Ascending aorta (tissue), 2 donors: ENCODE data around the gene UCMA. TPM values are rescaled to one million over a fixed set of nuclear protein-coding genes. Genes with fewer than 3 reads are reported as not detected.

Experiments
- DNase-seq, 2 donors: peaks; one replicate each; pipeline ENCODE4 v3.0.0-alpha.2; 2019; ENCODE audit warnings: low spot score in 2 of 2
- H3K27ac ChIP-seq, 2 donors: fragments of 200-600 bp; sonication (generic); one replicate each; pipeline ENCODE4 v1.5.1; 2016 to 2017; ENCODE audit warnings: mild to moderate bottlenecking in 1 of 2
- H3K27me3 ChIP-seq: fragments of 200-600 bp; sonication (generic); one replicate; pipeline ENCODE4 v1.5.1; 2017
- H3K36me3 ChIP-seq, 2 donors: fragments of 200-600 bp; sonication (generic); one replicate each; pipeline ENCODE4 v1.5.1; 2016
- H3K4me1 ChIP-seq, 2 donors: fragments of 200-600 bp; sonication (generic); one replicate each; pipeline ENCODE4 v1.5.1; 2016 to 2017; ENCODE audit warnings: mild to moderate bottlenecking in 1 of 2
- H3K4me3 ChIP-seq, 2 donors: fragments of 200-600 bp; sonication (generic); one replicate each; pipeline ENCODE4 v1.5.1; 2016 to 2017; ENCODE audit warnings: mild to moderate bottlenecking in 1 of 2
- H3K9me3 ChIP-seq, 2 donors: fragments of 200-600 bp; sonication (generic); one replicate each; pipeline ENCODE4 v1.5.1; 2016
- intact Hi-C: fragments of 100-400 bp; cut with DNase I; formaldehyde crosslinking; loops from one replicate; pipeline ENCODE4 v1.15.1; 2023
- total RNA-seq: library from RNA; depleted of rRNA; stranded (reverse); fragments of >200 nt; gene quantifications from one replicate; pipeline ENCODE4 v1.1.0, GENCODE V29; 2016
- TF ChIP-seq, protein P1 (sequence below), 3 experiments: fragments of 200-600 bp in 2 of 3; fragments of 450-650 bp in 1 of 3; sonication (generic) in 2 of 3; IDR thresholded peaks; one replicate each; pipeline ENCODE4 v1.5.1; 2016 to 2019; ENCODE audit warnings: antibody characterized with exemption in 3 of 3, mild to moderate bottlenecking in 1 of 3, moderate library complexity in 1 of 3

The UCMA gene
- total RNA-seq, 1 donor from 2014 or later = not detected

DNA sequence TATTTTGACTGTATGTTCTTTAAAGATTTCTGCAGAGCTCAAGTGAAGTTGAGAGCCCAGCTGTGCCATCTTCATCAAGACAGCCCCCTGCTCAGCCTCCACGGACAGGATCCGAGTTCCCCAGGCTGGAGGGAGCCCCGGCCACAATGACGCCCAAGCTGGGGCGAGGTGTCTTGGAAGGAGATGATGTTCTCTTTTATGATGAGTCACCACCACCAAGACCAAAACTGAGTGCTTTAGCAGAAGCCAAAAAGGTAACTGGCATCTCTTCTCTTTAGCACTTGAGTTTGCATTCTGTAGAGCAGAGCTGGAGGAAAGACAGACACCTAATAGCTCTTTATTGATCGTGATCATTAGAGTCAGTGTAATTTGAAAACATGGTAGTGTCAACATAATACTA, 39.2 kb downstream of the UCMA start:
- no peak overlapping the region for H3K27ac ChIP-seq
- no peak for DNase-seq
- H3K36me3 ChIP-seq = no peaks in the 10 kb centered on the region
- TF ChIP-seq, protein P1, sequence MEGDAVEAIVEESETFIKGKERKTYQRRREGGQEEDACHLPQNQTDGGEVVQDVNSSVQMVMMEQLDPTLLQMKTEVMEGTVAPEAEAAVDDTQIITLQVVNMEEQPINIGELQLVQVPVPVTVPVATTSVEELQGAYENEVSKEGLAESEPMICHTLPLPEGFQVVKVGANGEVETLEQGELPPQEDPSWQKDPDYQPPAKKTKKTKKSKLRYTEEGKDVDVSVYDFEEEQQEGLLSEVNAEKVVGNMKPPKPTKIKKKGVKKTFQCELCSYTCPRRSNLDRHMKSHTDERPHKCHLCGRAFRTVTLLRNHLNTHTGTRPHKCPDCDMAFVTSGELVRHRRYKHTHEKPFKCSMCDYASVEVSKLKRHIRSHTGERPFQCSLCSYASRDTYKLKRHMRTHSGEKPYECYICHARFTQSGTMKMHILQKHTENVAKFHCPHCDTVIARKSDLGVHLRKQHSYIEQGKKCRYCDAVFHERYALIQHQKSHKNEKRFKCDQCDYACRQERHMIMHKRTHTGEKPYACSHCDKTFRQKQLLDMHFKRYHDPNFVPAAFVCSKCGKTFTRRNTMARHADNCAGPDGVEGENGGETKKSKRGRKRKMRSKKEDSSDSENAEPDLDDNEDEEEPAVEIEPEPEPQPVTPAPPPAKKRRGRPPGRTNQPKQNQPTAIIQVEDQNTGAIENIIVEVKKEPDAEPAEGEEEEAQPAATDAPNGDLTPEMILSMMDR (IDR thresholded peaks at IDR 0.05) = no peak
- no peaks in the 10 kb centered on the region for H3K27me3 ChIP-seq
- H3K9me3 ChIP-seq = no peaks in the 10 kb centered on the region
- H3K4me1 ChIP-seq = no peaks in the 10 kb centered on the region
- H3K4me3 ChIP-seq = no peak overlapping the region
- intact Hi-C loops = no loop called here

GRCh38 chr10:13193637-13194036, 40.5 kb downstream of the UCMA start:
- H3K4me3 ChIP-seq = no peak overlapping the region
- no peaks in the 10 kb centered on the region for H3K9me3 ChIP-seq
- intact Hi-C loops = no loop called here
- TF ChIP-seq, protein P1 (IDR thresholded peaks at IDR 0.05) = no peak
- DNase-seq = no peak
- H3K27me3 ChIP-seq = no peaks in the 10 kb centered on the region
- no peaks in the 10 kb centered on the region for H3K4me1 ChIP-seq
- no peak overlapping the region for H3K27ac ChIP-seq
- H3K36me3 ChIP-seq = no peaks in the 10 kb centered on the region

GRCh38 chr10:13191362-13191761, 42.8 kb downstream of the UCMA start:
- Histone ChIP-seq H3K27me3 (no peaks in the 10 kb centered on the region), H3K9me3 (no peaks in the 10 kb centered on the region), H3K4me1 (no peaks in the 10 kb centered on the region), H3K4me3 (no peak overlapping the region), H3K27ac (no peak overlapping the region), H3K36me3 (no peaks in the 10 kb centered on the region)
- intact Hi-C loops = no loop called here
- TF ChIP-seq, protein P1 (IDR thresholded peaks at IDR 0.05) = no peak
- no peak for DNase-seq

DNA sequence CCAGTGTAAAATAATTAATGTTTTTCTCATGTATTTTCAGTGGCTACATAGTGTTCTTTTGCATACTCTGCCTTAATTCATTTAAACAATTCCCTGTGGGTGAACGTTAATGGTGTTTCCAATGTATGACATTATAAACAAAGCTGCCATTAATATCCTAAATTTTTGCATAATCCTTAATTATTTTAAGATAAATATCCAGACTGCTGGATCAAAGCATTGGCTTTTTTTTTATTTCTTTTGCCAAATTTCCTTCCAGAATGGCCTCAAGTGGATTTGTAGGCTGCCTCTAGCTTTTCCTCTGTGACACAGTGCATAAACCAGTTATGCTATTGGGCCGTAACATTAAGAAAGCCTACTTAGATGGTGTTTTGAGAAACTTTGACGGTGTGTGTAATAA, 43.4 kb downstream of the UCMA start:
- no peaks in the 10 kb centered on the region for H3K36me3 ChIP-seq
- TF ChIP-seq, protein P1 (IDR thresholded peaks at IDR 0.05) = no peak
- intact Hi-C loops = no loop called here
- H3K4me3 ChIP-seq = no peak overlapping the region
- no peaks in the 10 kb centered on the region for H3K9me3 ChIP-seq
- no peaks in the 10 kb centered on the region for H3K4me1 ChIP-seq
- H3K27me3 ChIP-seq = no peaks in the 10 kb centered on the region
- DNase-seq = no peak
- no peak overlapping the region for H3K27ac ChIP-seq

DNA sequence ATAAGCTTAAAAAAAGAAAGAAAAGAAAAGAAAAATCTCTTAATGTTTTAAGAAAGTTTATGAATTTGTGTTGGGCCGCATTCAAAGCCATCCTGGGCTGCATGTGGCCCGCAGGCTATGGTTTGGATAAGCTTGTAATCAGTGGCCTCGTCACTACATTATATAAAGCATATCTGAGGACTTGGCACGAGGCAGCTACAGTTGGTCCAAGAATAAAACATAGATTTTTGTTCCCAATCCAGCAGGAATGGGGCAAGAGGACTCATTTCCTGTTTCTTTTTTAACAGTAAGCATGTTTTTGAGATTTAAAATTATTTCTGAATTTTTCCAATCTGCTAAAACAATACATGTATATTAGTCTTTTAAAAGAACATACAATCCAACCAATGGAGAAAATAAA, 44.2 kb downstream of the UCMA start:
- H3K27me3 ChIP-seq = no peaks in the 10 kb centered on the region
- TF ChIP-seq, protein P1 (IDR thresholded peaks at IDR 0.05) = no peak
- intact Hi-C loops = no loop called here

GRCh38 chr10:13188593-13188992, 45.6 kb downstream of the UCMA start:
- no peaks in the 10 kb centered on the region for H3K36me3 ChIP-seq
- intact Hi-C loops = no loop called here
- H3K4me1 ChIP-seq = no peaks in the 10 kb centered on the region
- no peak overlapping the region for H3K27ac ChIP-seq
- TF ChIP-seq, protein P1 (IDR thresholded peaks at IDR 0.05) = no peak
- H3K27me3 ChIP-seq = no peaks in the 10 kb centered on the region
- H3K9me3 ChIP-seq = no peaks in the 10 kb centered on the region
- DNase-seq = no peak
- H3K4me3 ChIP-seq = no peak overlapping the region

More for the DNA sequence above, 44.2 kb downstream of the UCMA start:
- Histone ChIP-seq H3K27ac (no peak overlapping the region), H3K4me3 (no peak overlapping the region), H3K36me3 (no peaks in the 10 kb centered on the region), H3K4me1 (no peaks in the 10 kb centered on the region), H3K9me3 (no peaks in the 10 kb centered on the region)
- no peak for DNase-seq
